PC-9 (cell line): ENCODE results near the gene TH.

Experiments used
- CTCF ChIP-seq: fragments of 200-600 bp; sonication (generic); conservative IDR thresholded peaks from 2 replicates; pipeline ENCODE4 v1.6.1; 2017; ENCODE audit warnings: mixed run types, antibody characterized with exemption, mild to moderate bottlenecking, moderate library complexity
- EZH2 ChIP-seq: fragments of 200-600 bp; sonication (generic); IDR thresholded peaks from 2 replicates; pipeline ENCODE4 v1.8.0; 2017; ENCODE audit warnings: antibody characterized with exemption, low read depth

GRCh38 chr11:2211113-2211971 lies 39.7 kb upstream of the TH start:
- TF ChIP-seq CTCF (no peak), EZH2 (no peak)
